NCI-H146 (cell line): ENCODE results near the gene G3BP1.
A peak's percentile ranks its signal among the peaks of the same experiment; 100 is the strongest.
"Not testable (repeated sequence)": the region's sequence is repeated elsewhere in the genome, so short reads cannot be mapped to it uniquely, and the experiment has no call there.

Experiments
- DNase-seq: peaks from one replicate; lab custom pipeline; 2025; lab: John Stamatoyannopoulos, UW

Gene G3BP1

DNA sequence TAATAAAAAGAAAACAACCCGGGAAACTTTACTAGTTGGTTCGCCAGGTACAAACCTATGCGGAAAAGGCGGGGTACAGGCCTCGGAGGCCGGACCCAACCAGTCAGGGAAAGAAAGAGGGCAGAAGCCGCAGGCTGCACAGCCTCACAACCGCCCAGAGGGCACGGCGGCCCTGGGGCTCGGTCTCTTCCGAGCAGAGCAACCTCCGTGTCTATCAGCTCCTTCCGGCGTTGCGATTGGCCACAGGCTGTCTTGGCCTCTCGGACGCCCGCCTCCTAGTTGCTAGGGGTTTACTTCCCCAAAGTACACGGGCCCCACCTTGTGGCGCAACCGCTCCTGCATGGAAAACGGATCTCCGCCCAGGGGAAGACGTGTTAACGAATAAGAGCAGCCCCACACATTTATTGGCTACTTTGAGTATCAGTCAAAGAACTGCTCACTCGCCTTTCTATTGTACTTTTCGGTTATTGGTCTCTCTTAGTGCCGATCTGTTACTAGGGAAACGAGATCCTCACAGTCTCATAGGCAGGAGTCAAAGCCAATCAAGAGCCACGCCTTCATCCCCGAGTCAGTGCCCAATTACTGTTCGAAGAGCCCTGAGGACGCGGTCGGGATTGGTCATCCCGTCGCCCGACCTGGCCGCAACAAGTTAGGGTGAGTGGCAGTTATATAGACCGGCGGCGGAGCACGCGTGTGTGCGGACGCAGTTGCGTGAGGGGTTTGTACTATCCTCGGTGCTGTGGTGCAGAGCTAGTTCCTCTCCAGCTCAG is at the start of gene G3BP1:
Gene G3BP1, plus strand, starts transcription at position 696 of the 770 bp plus-strand sequence. CDS start 14,667 bp downstream, outside the sequence.
- DNase-seq = peak; percentile 99

DNA sequence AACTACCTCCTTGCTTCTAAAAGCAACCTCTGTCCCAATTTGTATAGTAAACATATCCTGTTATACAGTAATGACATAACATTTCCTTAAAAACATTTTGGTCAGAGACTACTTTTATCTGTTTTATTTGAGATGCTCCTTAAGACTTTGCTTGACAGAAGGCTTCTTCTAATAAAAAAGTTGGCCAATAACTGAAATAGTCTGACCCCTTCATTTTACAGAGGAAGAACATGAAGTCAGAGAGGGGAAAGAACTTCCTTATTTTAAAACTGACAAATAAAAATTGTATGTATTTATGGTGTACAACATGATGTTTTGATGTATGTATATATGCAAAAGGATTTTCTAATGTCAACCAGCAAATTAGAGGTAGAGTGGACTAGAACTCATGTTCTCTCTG is 49.2 kb upstream of the G3BP1 start:
- DNase-seq = no peak

DNA sequence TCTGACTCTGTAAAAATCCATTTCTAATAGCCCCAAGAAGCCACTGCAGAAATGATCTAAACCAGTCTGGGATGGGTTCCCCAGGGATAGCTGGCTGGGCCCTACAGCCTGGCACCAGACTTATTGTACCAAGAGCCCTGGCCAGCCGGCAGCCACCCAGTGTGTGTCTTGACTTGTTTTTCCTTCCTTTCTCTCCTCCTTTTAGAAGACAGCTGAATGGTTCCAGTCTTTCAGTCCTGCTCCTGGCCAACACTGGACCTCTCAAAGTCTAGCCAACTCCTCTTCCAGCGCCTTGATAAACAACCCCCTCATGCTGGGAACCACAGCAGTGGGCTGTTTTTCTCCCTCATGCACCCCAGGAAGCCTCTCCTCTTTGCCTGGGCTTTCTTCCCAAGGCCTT is 47.4 kb upstream of the G3BP1 start:
- no peak for DNase-seq

DNA sequence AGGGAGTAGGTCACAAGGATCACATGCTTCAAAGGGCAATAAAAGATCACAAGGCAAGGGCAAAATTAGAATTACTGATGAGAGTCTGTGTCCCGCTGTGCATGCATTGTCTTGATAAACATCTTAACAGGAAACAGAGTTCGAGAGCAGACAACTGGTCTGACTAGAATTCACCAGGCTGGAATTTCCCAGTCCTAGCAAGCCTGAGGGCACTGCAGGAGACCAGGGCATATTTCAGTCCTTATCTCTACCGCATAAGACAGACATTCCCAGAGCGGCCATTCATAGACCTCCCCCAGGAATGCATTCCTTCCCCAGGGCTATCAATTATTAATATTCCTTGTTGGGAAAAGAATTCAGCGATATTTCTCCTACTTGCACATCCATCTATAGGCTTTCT is 42.2 kb upstream of the G3BP1 start:
- DNase-seq = not testable (repeated sequence)

DNA sequence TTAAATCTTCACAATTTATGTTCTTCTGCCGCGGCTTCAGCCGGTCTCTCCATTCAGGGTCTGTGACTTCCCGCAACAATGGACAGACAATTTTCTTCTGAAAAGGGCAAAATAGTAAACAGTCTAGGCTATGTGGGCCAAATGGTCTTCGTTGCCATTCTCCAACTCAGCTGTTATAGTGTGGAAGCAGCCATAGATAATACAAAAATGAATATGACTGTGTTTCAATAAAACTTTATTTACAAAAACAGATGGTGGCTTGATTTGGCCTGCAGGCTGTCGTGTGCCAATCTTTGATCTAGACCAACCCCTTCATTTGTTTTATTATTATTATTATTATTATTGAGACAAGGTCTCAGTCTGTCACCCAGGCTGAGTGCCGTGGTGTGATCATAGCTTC is 41.4 kb upstream of the G3BP1 start:
- no peak for DNase-seq

DNA sequence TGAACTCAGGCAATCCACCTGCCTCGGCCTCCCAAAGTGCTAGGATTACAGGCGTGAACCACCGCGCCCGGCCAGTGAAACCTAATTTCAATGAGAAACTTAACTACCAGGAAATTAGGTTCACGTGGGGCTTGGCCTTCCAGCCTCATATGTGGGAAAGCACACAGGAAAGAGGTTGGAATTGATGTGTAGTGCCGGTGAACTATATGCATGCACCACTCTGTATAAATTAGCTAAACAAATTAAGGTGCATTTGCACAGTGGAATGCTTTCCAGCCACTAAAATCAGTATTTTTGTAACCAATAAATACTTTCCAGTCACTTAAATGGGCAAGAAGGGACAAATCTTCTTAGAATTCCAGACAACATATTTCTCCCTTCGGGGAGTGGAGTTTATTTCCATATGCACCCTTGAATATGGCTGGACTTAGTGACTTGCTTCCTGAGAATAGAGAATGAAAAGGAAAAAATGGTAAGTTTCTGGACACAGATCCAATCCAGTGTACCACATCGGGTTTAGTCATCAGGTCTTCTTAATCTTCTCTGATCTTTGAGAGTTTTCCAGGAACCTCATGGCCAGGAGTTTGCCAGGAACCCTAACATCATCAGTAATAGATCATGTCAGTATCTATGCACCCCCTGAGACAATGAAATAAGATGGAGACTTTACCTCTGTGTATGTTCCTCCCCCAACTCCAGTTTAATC is 38.2 kb upstream of the G3BP1 start:
- DNase-seq = no peak

DNA sequence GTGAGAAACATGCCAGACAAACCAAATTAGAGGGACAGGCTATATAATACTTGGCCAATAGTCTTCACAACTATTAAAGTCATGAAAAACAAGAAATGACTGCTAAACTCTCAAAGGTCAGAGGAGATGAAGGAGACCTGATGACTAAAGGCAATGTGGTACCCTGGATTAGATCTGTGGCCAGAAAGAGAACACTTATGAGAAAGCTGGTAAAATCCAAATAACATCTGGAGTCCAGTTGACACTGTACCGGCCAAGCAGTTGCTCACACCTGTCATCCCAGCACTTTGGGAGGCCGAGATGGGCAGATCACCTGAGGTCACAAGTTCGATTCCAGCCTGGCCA is 37.7 kb upstream of the G3BP1 start:
- DNase-seq = no peak

DNA sequence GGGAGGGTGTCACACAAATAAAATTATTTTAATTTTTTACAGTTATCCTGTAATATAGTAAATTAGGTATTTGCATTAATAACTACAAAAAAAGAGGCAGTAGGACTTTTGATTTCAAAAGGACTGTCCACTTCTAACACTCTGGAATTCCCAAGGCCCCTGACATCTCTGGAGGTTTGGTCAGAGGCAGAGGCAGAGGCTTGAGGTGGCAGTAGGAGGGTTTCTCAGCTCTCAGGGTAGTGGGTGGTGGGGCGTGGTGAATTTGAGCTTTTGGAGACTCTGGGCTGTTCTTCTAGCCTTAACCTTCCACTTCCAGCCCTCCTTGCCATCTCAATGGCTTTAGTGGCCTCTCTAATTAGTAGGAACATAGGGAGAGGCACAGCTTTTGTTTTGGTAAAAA is 36.1 kb upstream of the G3BP1 start:
- DNase-seq = no peak

DNA sequence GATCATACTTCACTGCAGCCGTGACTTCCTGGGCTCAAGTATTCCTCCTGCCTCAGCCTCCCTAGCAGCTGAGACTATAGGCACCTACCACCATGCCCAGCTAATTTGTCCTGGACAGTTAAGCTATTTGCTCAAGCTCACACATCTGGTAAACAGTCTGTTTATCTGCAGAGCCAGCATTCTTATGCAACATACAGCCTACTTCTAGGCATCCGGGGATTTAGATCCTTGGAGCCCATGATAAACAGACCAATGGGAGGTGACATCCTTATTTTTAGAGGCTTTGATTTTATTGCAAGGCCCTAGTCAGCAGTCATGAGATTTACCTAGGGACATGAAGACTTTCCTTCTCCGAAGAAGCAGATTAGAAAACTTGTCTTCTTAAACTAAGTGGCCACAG is 34.3 kb upstream of the G3BP1 start:
- no peak for DNase-seq

DNA sequence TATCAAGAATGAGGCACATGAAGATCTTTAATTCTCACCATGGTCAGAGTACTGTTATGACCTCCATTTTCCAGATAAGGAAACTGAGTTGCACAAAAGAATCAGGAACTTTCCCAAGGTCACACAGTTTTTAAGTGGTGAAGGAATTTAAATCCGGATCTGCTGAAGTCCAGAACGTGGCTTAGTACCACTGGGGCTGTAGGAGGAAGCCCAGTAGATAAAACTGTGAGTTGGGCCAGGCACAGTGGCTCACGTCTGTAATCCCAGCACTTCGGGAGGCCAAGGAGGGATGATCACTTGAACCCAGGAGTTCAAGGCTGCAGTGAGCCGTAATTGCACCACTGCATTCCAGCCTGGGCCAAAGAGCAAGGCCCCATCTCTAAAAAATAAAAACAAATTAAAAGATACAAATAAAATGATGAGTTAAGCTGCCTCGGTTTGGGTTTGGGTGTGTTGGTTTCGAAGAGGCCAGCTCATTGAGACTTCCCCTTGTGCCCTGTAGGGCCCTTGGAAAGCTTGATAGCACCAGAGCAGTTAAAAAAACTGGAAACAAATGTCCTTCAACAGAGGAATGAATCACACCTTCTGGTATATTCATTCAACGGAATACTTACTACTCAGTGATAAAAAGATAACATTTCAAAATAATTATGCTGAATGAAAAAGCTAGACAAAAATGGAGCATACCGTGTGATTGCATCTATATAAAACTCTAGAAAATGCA is 33.5 kb upstream of the G3BP1 start:
- DNase-seq = no peak

DNA sequence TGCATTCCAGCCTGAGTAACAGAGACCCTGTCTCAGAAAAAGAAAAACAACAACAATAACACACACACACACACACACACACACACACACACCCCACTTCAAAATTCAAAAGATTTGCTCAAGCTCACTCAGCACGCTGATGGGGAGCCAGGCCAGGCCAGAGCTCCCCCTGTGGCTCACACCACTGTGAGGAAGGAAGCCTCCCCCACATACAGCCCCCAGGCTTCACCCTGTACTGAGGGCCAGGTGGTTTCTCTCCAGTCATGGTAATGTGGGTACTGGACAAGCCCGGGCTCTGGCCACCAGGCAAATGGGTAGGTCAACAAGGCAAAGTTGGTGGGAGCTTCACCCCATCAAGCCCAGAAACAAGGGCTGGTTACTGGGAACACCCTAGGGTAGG is 32.4 kb upstream of the G3BP1 start:
- DNase-seq = no peak

DNA sequence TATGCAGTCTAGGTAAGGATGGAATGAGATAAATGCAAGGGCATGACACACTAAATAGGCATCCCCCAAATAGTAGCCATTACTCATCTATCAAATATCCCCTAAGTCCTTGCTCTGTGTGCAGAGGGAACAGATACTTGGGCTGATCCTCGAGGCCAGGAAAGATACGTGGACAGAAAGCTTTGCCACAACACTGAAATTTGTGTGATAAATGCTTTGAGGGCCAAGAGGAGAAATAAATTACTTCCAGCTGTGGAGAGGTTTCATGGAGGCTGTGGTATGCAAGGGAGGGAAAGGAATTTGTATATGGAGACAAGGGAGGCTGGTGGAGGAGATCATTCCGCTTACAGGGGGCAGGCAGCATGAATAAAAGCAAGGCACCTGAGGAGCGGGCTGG is 31.8 kb upstream of the G3BP1 start:
- DNase-seq = no peak

DNA sequence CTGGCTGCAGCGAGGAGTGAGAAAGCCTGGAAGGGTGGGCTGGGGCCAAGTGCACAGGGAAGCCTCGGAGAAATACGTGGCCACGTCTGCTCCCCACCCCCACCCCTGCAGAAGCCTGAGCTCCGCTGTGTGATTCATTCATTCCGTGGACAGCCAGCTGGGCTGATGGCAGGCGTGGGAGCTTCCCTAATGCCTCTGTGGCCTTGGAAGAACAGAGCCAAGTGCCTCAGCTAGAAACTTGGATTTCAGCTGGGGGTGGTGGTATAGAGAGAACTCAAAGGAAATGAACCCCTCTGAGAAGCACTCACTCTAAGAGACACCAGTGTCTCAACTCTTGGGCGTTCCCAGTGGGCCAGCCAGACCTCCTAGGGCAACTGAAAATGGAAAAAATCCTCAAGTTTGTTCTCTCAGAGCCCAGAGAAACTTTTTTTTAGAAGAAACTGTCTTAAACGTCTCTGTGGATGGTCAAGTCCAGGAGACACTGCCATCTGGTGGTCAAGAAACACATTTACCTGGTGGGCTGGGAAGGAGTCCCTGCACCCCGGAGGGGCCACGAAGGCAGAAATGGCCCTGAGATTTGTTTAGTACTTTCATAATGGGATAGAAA is 31.3 kb upstream of the G3BP1 start:
- DNase-seq = peak; percentile 38

DNA sequence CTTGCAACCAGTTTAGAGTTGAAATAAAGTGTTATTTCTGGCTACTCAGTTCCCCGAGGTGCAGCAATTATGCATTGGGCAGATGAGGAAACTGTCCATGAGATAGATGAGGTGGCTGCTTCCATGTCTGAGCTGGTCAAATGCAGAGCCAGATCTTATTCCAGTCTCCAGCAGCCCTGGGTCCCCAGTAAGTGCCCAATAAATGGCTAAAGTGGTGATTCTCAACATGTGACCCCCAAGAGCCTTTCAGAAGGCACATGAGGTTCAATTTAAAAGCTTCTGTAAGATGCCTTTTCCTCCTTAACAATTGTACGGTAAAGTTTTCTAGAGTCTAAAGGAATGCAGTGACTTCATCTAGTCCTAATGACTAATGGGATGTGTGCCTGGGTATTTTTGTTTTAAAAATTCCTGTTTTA is 30.8 kb upstream of the G3BP1 start:
- DNase-seq = no peak

DNA sequence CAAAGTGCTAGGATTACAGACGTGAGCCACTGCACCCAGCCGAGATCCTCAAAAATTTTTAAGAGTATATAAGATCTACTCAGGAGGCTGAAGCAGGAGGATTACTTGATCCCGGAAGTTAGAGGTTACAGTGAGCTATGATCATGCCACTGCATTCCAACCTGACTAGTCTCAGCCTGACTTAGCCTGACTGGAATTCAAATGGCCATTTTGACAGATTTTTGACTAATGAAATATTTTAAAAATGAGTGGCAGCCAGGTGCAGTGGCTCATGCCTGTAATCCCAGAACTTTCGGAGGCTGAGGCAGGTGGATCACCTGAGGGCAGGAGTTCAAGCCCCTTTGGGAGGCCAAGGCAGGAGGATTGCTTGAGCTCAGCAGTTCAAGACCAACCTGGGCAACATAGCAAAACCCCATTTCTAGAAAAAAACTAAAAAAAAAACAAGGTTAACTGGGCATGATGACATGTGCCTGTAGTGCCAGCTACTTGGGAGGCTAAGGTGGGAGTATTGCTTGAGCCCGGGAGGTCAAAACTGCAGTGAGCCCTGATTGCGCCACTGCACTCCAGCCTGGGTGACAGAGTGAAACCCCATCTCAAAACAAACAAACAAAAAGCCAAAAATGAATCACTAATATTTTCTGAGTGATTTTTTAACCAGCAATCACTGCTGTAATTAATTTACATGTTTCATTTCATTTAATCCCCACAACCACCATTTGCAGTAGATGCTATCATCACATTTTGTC is 29.9 kb upstream of the G3BP1 start:
- no peak for DNase-seq

DNA sequence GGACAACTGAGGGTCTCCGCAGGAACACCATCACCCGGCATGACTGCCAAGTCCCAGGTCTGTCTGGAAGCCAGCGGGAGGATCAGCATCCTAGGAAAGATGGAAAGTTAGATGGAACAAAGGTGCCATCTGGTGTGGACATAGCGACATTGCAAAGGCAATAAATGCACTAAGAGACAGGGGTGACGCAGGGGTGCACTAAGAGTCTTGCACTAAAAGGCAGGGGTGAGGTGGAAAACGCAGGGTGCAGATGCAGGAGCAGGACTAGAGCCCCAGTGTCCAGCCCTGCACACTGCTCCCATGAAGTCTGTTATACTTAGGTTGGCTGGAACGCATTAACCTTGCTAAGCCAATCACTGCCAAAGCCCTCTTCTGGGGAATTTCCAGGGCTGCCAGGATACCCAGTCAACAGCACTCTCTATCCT is 28.9 kb upstream of the G3BP1 start:
- peak; percentile 13 for DNase-seq

DNA sequence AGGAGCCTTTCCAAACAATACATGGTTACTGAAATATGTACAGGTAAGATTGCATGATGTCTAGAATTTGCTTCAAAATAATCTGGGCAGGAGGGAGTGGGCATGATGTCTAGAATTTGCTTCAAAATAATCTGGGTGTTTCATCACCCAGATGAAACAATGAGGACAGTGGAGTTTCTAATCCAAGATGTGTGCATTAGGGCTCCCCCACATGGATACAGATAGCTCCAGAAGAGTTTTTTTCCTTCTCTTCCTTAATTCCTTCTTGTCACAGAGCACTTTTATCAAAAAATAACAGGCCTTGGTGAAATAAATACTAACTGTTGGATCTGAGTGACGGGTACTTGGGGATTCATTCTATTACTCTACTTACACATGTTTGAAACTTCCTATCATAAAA is 28.2 kb upstream of the G3BP1 start:
- DNase-seq = no peak

DNA sequence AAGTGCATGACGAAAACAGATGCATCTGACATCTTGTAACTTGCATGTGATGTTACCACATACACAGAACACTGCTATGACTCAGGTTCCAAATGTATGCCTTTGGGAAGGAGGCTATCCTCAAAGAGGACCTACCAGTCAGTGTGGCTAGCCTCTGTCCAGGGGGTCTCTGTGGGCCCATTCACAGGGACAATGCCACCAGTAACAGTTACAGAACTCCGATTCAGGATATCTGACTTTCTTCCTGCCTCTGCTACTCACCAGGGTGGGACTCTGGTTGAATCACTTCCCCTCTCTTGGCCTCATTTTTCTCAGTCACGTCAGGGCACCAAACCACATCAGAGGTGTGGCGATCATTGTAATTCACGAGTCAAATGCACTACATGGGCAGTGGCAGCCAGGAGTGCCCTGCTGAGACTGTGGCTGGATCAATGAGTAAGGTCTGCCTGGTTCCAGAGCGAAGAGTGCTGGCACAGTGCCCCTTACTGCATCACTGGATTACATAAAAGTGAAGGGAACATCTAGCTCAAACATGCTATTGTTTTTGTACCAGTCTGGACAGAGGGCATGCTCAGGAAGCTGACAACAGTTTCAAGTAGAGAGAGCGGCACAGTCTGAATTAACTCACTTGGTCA is 26.6 kb upstream of the G3BP1 start:
- DNase-seq = no peak

DNA sequence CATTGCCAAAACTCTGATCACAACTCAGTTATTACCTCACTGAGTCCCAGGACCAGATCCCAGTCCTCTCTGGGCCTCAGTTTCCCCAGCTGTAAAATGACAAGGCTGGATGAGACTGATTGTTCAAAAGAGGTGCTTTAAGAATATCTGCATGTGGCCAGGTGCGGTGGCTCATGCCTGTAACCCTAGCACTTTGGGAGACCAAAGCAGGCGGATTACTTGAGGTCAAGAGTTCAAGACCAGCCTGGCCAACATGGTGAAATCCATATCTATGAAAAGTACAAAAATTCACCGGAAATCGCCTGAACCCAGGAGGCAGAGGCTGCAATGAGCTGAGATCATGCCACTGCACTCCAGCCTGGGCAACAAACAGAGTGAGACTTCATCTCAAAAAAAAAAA is 21.6 kb upstream of the G3BP1 start:
- no peak for DNase-seq

DNA sequence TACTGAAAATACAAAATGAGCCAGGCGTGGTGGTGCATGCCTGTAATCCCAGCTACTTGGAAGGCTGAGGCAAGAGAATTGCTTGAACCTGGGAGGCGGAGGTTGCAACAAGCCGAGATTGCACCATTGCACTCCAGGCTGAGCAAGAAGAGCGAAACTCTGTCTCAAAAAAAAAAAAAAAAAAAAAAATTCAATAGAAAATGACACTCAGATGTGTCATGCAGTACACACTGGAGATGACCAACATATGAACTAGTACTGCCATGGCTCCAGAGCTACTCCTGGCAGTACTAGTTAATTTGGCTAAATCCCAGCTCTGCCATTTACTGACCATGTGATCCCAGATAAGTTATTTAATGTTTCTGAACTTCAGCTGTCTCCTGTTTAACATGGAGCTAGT is 20.7 kb upstream of the G3BP1 start:
- no peak for DNase-seq

DNA sequence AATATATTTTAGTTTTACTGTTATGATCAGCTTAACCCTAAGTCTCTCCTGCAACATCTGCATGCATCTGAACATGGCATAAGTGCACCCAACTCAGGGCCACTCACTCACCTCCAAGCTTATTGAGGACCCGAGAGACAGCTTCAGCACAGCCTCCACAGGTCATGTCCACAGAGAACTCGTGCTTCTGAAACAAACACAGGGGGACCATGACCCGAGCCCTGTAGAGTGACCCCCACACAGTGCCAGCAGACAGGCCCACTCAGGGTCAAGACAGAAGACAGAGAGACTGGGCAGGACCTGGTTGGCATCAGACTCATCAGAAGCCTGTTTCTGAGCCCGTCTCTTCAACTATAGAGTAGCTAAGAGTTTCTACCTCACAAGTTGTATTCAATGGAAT is 20.2 kb upstream of the G3BP1 start:
- no peak for DNase-seq

DNA sequence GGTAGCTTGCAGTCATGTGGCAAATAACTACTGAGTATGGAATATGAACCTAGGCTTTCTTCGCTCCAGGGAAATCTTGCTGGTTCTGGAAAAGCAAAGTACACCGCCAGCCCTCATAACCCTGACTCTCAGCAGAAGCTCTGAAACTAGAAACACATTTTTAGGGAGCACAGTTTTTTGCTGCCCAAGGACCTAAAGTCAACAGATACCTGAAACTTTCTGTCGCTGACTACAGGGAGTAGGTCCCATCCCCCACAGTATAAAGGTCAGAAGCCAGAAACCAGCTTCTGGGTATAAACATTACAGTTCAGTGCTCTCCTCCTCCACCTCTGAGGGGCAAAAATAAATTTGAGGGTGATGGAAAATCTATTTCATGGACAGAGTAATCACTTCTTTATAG is 16.4 kb upstream of the G3BP1 start:
- no peak for DNase-seq
